Thoracic aorta (tissue), 2 donors: Measurements from ENCODE around the gene CPSF3. TPM values are rescaled to one million over a fixed set of nuclear protein-coding genes. Genes with fewer than 3 reads are reported as not detected.

Experiments used
- ATAC-seq: fragments of 150-250 bp; one replicate; pipeline ENCODE4 v1.8.0; 2017; ENCODE audit warnings: low read depth; ENCODE audit not compliant: insufficient number of reproducible peaks, low FRiP score
- DNase-seq: peaks from one replicate; pipeline ENCODE4 v3.0.0-alpha.2; 2020; ENCODE audit warnings: low spot score
- H3K27ac ChIP-seq, 2 donors: fragments of 200-600 bp; sonication (generic); 1 replicate in 1 of 2; 2 replicates in 1 of 2; pipeline ENCODE4 v1.5.1; 2016; ENCODE audit warnings: mild to moderate bottlenecking in 2 of 2, moderate library complexity in 2 of 2
- H3K27me3 ChIP-seq: fragments of 200-600 bp; sonication (generic); replicated peaks from 2 replicates; pipeline ENCODE4 v1.6.0; 2016; ENCODE audit warnings: mild to moderate bottlenecking; ENCODE audit not compliant: insufficient read depth
- H3K36me3 ChIP-seq: fragments of 200-600 bp; sonication (generic); one replicate; pipeline ENCODE4 v1.5.1; 2016
- H3K4me1 ChIP-seq, 2 donors: fragments of 200-600 bp; sonication (generic); 1 replicate in 1 of 2; 2 replicates in 1 of 2; pipeline versions ENCODE4 v1.5.1 to v1.6.0; 2016; ENCODE audit warnings: low read depth in 2 of 2, mild to moderate bottlenecking in 1 of 2; ENCODE audit not compliant: control insufficient read depth in 1 of 2
- H3K4me3 ChIP-seq: fragments of 200-600 bp; sonication (generic); 2 replicates; pipeline ENCODE4 v1.5.1; 2016; ENCODE audit warnings: mild to moderate bottlenecking
- H3K9me3 ChIP-seq: fragments of 200-600 bp; sonication (generic); 2 replicates; pipeline ENCODE4 v1.5.1; 2016
- total RNA-seq, 2 donors: library from RNA; depleted of rRNA; stranded (reverse); fragments of >200 nt; gene quantifications; one replicate each; pipeline versions ENCODE4 v1.1.0 to v1.2.3, GENCODE V29; 2016
- TF ChIP-seq, protein P1 (sequence below): fragments of 200-600 bp; sonication (generic); IDR thresholded peaks from one replicate; pipeline ENCODE4 v1.5.1; 2019; ENCODE audit warnings: antibody characterized with exemption

CPSF3 gene
- total RNA-seq, 2 donors from 2014 or later = 13.1 to 18.9 TPM

DNA sequence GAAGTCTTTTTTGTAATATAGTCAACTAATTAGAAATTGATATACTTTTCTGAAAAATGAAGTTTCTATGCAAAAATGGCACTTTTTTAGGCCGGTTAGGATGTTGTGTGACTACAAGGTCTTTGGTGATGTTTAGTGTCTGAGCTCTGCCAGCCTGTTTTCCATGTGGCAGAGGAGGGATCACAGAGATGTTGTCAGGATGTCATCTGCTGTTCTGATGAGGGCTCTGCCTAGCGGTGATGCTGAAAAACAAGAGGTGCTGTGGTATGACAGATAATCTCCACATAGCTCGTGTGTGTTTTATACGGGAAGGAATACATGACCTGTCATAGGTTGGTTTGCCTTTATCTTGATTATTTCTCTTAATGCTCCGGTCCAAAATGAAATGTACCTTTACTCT is 38.9 kb downstream of the CPSF3 start:
- no peak for ATAC-seq
- Histone ChIP-seq H3K27ac (no peak overlapping the region), H3K27me3 (no peaks in the 10 kb centered on the region), H3K4me1 (no peaks in the 10 kb centered on the region), H3K4me3 (no peak overlapping the region), H3K9me3 (no peaks in the 10 kb centered on the region), H3K36me3 (peaks cover 9% of the 10 kb centered on the region)
- TF ChIP-seq, protein P1, sequence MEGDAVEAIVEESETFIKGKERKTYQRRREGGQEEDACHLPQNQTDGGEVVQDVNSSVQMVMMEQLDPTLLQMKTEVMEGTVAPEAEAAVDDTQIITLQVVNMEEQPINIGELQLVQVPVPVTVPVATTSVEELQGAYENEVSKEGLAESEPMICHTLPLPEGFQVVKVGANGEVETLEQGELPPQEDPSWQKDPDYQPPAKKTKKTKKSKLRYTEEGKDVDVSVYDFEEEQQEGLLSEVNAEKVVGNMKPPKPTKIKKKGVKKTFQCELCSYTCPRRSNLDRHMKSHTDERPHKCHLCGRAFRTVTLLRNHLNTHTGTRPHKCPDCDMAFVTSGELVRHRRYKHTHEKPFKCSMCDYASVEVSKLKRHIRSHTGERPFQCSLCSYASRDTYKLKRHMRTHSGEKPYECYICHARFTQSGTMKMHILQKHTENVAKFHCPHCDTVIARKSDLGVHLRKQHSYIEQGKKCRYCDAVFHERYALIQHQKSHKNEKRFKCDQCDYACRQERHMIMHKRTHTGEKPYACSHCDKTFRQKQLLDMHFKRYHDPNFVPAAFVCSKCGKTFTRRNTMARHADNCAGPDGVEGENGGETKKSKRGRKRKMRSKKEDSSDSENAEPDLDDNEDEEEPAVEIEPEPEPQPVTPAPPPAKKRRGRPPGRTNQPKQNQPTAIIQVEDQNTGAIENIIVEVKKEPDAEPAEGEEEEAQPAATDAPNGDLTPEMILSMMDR = no peak
- no peak for DNase-seq

- DNase-seq (no peak), ATAC-seq (no peak)
- H3K9me3 ChIP-seq = no peaks in the 10 kb centered on the region
- TF ChIP-seq, protein P1 = no peak
- H3K4me1 ChIP-seq = no peaks in the 10 kb centered on the region
- no peaks in the 10 kb centered on the region for H3K27me3 ChIP-seq
- H3K36me3 ChIP-seq = peaks cover 11% of the 10 kb centered on the region
- no peak overlapping the region for H3K4me3 ChIP-seq
- H3K27ac ChIP-seq = no peak overlapping the region
Measured at GRCh38 chr2:9462886-9463697, 39.6 kb downstream of the CPSF3 start.

DNA sequence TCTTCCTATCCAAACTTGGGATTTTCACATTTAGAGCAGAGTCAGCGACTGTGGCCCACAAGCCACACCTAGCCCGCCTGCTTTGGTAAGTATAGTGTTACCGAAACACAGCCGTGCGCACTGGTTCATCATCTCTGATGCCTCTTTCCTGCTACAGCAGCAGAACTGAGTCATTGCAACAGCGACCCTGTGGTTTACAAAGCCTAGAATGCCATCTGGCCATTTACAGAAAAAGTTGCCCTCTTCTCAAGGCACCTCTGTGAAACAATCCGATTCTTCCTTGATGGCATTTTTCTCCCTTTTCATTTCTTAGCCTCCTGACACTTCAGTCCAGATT is 40.2 kb downstream of the CPSF3 start:
- no peak for ATAC-seq
- H3K36me3 ChIP-seq = peaks cover 10% of the 10 kb centered on the region

DNA sequence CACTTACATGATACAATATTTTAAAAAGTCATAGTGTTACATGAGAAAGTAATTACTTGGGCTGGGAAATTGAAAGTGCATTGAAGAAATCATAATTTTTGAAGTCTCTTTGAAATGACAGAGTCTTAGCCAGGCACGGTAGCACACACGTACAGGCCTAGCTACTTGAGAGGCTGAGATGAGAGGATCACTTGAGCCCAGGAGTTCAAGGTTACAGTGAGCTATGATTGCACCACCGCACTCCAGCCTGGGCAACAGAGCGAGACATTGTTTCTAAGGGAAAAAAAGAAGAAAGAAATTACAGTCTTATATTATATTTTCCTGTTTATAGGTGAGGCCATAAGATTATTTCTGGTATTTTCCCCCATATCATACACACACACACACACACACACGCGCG is 41.7 kb downstream of the CPSF3 start:
- no peak overlapping the region for H3K4me3 ChIP-seq
- no peak for ATAC-seq
- H3K27me3 ChIP-seq = no peaks in the 10 kb centered on the region
- H3K27ac ChIP-seq = no peak overlapping the region
- no peak for DNase-seq
- H3K9me3 ChIP-seq = no peaks in the 10 kb centered on the region
- H3K4me1 ChIP-seq = no peaks in the 10 kb centered on the region
- peaks cover 5% of the 10 kb centered on the region for H3K36me3 ChIP-seq
- TF ChIP-seq, protein P1 = no peak

More for the DNA sequence above, 40.2 kb downstream of the CPSF3 start:
- H3K9me3 ChIP-seq = no peaks in the 10 kb centered on the region
- no peak overlapping the region for H3K27ac ChIP-seq
- DNase-seq = no peak
- TF ChIP-seq, protein P1 = no peak
- no peak overlapping the region for H3K4me3 ChIP-seq
- no peaks in the 10 kb centered on the region for H3K27me3 ChIP-seq
- no peaks in the 10 kb centered on the region for H3K4me1 ChIP-seq

DNA sequence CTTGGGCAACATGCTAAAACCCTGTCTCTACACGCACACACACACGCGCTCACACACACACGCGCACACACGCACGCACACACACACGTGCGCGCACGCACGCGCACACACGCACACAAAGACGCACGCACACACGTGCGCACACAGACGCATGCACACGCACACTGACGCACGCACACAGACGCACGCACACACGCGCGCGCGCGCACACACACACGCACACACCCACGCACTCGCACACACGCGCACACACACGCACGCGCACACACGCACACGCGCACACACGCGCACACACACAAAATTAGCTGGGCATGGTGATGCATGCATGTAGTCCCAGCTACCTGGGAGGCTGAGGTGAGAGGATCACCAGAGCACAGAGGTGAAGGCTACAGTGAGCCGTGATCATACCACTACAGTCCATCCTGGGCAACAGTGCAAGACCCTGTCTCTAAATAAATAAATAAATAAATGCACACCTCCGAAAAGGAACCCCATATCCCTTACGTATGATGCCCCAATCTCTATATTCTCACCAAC is 42.8 kb downstream of the CPSF3 start:
- Histone ChIP-seq H3K9me3 (no peaks in the 10 kb centered on the region), H3K36me3 (peaks cover 5% of the 10 kb centered on the region), H3K4me3 (no peak overlapping the region), H3K27me3 (no peaks in the 10 kb centered on the region), H3K27ac (no peak overlapping the region), H3K4me1 (no peaks in the 10 kb centered on the region)
- no peak for DNase-seq
- TF ChIP-seq, protein P1 = no peak
- no peak for ATAC-seq
